Liver (tissue), 9 donors: ENCODE results near the gene CALR. TPM values are rescaled to one million over a fixed set of nuclear protein-coding genes. Genes with fewer than 3 reads are reported as not detected.
"Not testable (repeated sequence)": the region's sequence is repeated elsewhere in the genome, so short reads cannot be mapped to it uniquely, and the experiment has no call there.

Experiments used
- DNase-seq: peaks from one replicate; pipeline ENCODE4 v3.0.0-alpha.2; 2017; ENCODE audit warnings: low spot score
- H3K27ac ChIP-seq, 2 donors: one replicate each; pipeline ENCODE4 v1.7.0; 2013; ENCODE audit warnings: inconsistent platforms in 2 of 2, low read length in 2 of 2, control low read depth in 1 of 2, low read depth in 1 of 2, mild to moderate bottlenecking in 1 of 2
- H3K27me3 ChIP-seq, 4 donors: one replicate each; pipeline versions ENCODE4 v1.6.1 to v1.7.0; 2013; ENCODE audit warnings: low read length in 3 of 4, inconsistent platforms in 1 of 4, mild to moderate bottlenecking in 1 of 4, moderate library complexity in 1 of 4; ENCODE audit not compliant: control insufficient read depth in 4 of 4, insufficient read depth in 4 of 4
- H3K36me3 ChIP-seq, 4 donors: one replicate each; pipeline versions ENCODE4 v1.6.1 to v1.7.0; 2013; ENCODE audit warnings: low read length in 3 of 4, mild to moderate bottlenecking in 3 of 4, low read depth in 1 of 4, moderate library complexity in 1 of 4; ENCODE audit not compliant: control insufficient read depth in 4 of 4, insufficient read depth in 3 of 4
- H3K4me1 ChIP-seq, 4 donors: one replicate each; pipeline versions ENCODE4 v1.6.1 to v1.7.0; 2013; ENCODE audit warnings: low read length in 3 of 4, mild to moderate bottlenecking in 3 of 4, moderate library complexity in 1 of 4; ENCODE audit not compliant: control insufficient read depth in 4 of 4, insufficient read depth in 4 of 4
- H3K4me3 ChIP-seq, 3 donors: one replicate each; pipeline versions ENCODE4 v1.6.1 to v1.7.0; 2013; ENCODE audit warnings: low read length in 3 of 3, control low read depth in 1 of 3, low read depth in 1 of 3, mild to moderate bottlenecking in 1 of 3
- H3K9ac ChIP-seq, 2 donors: one replicate each; pipeline ENCODE4 v1.7.0; 2013; ENCODE audit warnings: low read length in 2 of 2, mild to moderate bottlenecking in 2 of 2, moderate library complexity in 2 of 2, control low read depth in 1 of 2, low read depth in 1 of 2
- H3K9me3 ChIP-seq, 4 donors: one replicate each; pipeline versions ENCODE4 v1.6.1 to v1.7.0; 2013; ENCODE audit warnings: low read length in 3 of 4; ENCODE audit not compliant: control insufficient read depth in 4 of 4
- ATF3 ChIP-seq: IDR thresholded peaks from 2 replicates; pipeline ENCODE4 v1.6.1; 2016; ENCODE audit warnings: antibody characterized with exemption
- EGR1 ChIP-seq, 2 donors: IDR thresholded peaks; 2 replicates each; pipeline ENCODE4 v1.6.1; 2016 to 2018; ENCODE audit warnings: antibody characterized with exemption in 2 of 2, low read depth in 2 of 2
- FOXA1 ChIP-seq: IDR thresholded peaks from 2 replicates; pipeline ENCODE4 v1.6.1; 2016; ENCODE audit warnings: antibody characterized with exemption
- FOXA2 ChIP-seq: IDR thresholded peaks from 2 replicates; pipeline ENCODE4 v1.6.1; 2016; ENCODE audit warnings: antibody characterized with exemption
- GABPA ChIP-seq, 2 donors: IDR thresholded peaks in 1 of 2; conservative IDR thresholded peaks in 1 of 2; 2 replicates each; pipeline ENCODE4 v1.6.1; 2016; ENCODE audit warnings: antibody characterized with exemption in 2 of 2, mild to moderate bottlenecking in 1 of 2, moderate library complexity in 1 of 2
- HNF4A ChIP-seq, 2 donors: conservative IDR thresholded peaks; 2 replicates each; pipeline ENCODE4 v1.6.1; 2016; ENCODE audit warnings: antibody characterized with exemption in 2 of 2, mild to moderate bottlenecking in 2 of 2
- HNF4G ChIP-seq: IDR thresholded peaks from 2 replicates; pipeline ENCODE4 v1.6.1; 2016; ENCODE audit warnings: antibody characterized with exemption
- JUND ChIP-seq, 2 donors: IDR thresholded peaks; 2 replicates each; pipeline ENCODE4 v1.6.1; 2016; ENCODE audit warnings: antibody characterized with exemption in 2 of 2
- MAX ChIP-seq: IDR thresholded peaks from 2 replicates; pipeline ENCODE4 v1.6.1; 2016; ENCODE audit warnings: antibody characterized with exemption
- NR2F2 ChIP-seq: IDR thresholded peaks from 2 replicates; pipeline ENCODE4 v1.6.1; 2016; ENCODE audit warnings: antibody characterized with exemption
- RAD21 ChIP-seq, 2 donors: IDR thresholded peaks; 2 replicates each; pipeline ENCODE4 v1.6.1; 2016; ENCODE audit warnings: antibody characterized with exemption in 2 of 2, mild to moderate bottlenecking in 2 of 2
- RXRA ChIP-seq, 2 donors: IDR thresholded peaks; 2 replicates each; pipeline ENCODE4 v1.6.1; 2017 to 2018; ENCODE audit warnings: antibody characterized with exemption in 2 of 2, mild to moderate bottlenecking in 1 of 2
- SP1 ChIP-seq: IDR thresholded peaks from 2 replicates; pipeline ENCODE4 v1.6.1; 2018; ENCODE audit warnings: antibody characterized with exemption, mild to moderate bottlenecking
- TAF1 ChIP-seq: conservative IDR thresholded peaks from 2 replicates; pipeline ENCODE4 v1.6.1; 2016; ENCODE audit warnings: antibody characterized with exemption, mild to moderate bottlenecking
- YY1 ChIP-seq: IDR thresholded peaks from 2 replicates; pipeline ENCODE4 v1.6.1; 2016; ENCODE audit warnings: antibody characterized with exemption, mild to moderate bottlenecking
- WGBS: extraction: QIAGEN DNeasy Blood & Tissue Kit; methylation state at CpG from one replicate; pipeline ENCODE4 v1.1.7; 2013; 5-methylcytosine and 5-hydroxymethylcytosine counted together
- polyA plus RNA-seq, 2 donors: library from polyadenylated mRNA; stranded (reverse) in 1 of 2; unstranded in 1 of 2; fragments of 200-250 nt in 1 of 2; fragments of >200 nt in 1 of 2; fragmentation: Nextera tagmentation in 1 of 2; extraction: Ambion mirVana in 1 of 2; gene quantifications; one replicate each; pipeline versions ENCODE4 v1.2.1 to v1.2.3, GENCODE V29; 2013 to 2015
- total RNA-seq, 2 donors: library from RNA; depleted of rRNA; stranded (reverse); fragments of >200 nt; gene quantifications; one replicate each; pipeline ENCODE4 v1.2.3, GENCODE V29; 2014
- TF ChIP-seq, protein P1 (sequence below): IDR thresholded peaks from 2 replicates; pipeline ENCODE4 v1.6.1; 2016; ENCODE audit warnings: antibody characterized with exemption, mild to moderate bottlenecking
- TF ChIP-seq, protein P2 (sequence below): IDR thresholded peaks from 2 replicates; pipeline ENCODE4 v1.6.1; 2016; ENCODE audit warnings: antibody characterized with exemption
- TF ChIP-seq, protein P3 (sequence below): fragments of 150-350 bp; IDR thresholded peaks from 2 replicates; pipeline ENCODE4 v1.5.1; 2017; ENCODE audit warnings: improper control_type of control experiment, low read depth, low read length; ENCODE audit not compliant: missing input control
- donor health status: healthy.
- donor health status: healthy.
- donor health status: healthy.
- donor health status: healthy.
- donor health status: healthy.

The CALR gene
- total and polyA plus RNA-seq, 4 donors = 618 to 1,316 (median 1,070) TPM

DNA sequence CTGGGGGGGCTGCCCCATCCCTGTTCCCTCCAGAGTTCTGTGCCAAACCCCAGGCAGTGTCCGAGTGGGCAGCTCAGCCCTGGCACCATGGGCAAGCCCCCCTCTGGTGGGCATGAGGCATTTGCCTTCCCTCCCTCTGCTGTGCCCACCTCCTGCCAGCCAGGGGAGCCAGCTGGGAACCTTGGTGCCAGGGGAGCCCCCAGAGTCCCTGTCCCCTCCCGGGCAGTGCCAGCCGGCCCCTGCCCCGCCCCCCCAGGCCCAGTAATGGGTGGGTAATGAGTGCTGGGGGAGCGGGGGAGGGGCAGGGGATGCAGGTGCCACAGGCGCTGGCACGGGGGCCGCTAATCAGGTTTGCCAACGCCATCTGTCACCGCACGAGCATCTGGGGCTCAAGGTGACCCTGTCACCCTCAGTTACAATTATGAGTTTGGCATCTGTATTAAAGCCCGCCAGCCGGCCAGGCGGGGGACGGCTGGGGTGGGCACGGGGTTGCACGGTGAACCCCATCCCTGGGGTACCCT, 36.9 kb downstream of the CALR start:
- no peak overlapping the region for H3K27ac ChIP-seq
- TF ChIP-seq TAF1 = no peak
- no peak for TF ChIP-seq SP1
- no peaks in the 10 kb centered on the region for H3K27me3 ChIP-seq
- H3K4me3 ChIP-seq = no peak overlapping the region
- DNase-seq = no peak
- H3K9me3 ChIP-seq = no peaks in the 10 kb centered on the region
- H3K9ac ChIP-seq = no peak overlapping the region
- no peaks in the 10 kb centered on the region for H3K36me3 ChIP-seq
- no peaks in the 10 kb centered on the region for H3K4me1 ChIP-seq
- 75% methylated on average over 17 of the region's 17 CpGs for WGBS

DNA sequence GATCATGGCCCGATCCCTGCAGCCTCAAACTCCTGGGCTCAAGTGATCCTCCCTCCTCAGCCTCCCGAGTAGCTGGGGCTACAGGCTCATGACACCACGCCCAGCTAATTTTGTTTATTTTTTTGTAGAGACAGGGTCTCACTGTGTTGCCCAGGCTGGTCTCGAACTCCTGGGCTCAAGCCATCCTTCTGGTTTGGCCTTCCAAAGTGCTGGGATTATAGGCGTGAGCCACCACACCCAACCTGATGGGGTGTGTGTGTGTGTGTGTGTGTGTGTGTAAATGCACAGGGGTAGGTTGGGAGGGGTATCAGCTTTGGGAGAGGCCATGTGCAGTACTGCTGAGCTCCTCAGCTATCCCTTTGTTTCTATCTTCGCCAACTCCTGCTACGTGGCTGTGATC, 37.7 kb downstream of the CALR start:
- not testable (repeated sequence) for DNase-seq, H3K36me3 ChIP-seq, H3K27me3 ChIP-seq, H3K9me3 ChIP-seq, H3K4me1 ChIP-seq, H3K27ac ChIP-seq, H3K4me3 ChIP-seq, H3K9ac ChIP-seq
- WGBS = 86% methylated on average over 7 of the region's 7 CpGs

- H3K36me3 ChIP-seq = no peaks in the 10 kb centered on the region
- H3K27me3 ChIP-seq = no peaks in the 10 kb centered on the region
- H3K4me3 ChIP-seq = no peak overlapping the region
- peaks cover 0 to 7% (median 2%) of the 10 kb centered on the region in 4 donors for H3K4me1 ChIP-seq
- no peak for DNase-seq
- H3K27ac ChIP-seq = no peak overlapping the region
- no peaks in the 10 kb centered on the region for H3K9me3 ChIP-seq
- no peak for TF ChIP-seq HNF4G
- no peak for TF ChIP-seq RXRA (IDR thresholded peaks at IDR 0.05)
- no peak for TF ChIP-seq RAD21 (IDR thresholded peaks at IDR 0.05)
- TF ChIP-seq, protein P1, sequence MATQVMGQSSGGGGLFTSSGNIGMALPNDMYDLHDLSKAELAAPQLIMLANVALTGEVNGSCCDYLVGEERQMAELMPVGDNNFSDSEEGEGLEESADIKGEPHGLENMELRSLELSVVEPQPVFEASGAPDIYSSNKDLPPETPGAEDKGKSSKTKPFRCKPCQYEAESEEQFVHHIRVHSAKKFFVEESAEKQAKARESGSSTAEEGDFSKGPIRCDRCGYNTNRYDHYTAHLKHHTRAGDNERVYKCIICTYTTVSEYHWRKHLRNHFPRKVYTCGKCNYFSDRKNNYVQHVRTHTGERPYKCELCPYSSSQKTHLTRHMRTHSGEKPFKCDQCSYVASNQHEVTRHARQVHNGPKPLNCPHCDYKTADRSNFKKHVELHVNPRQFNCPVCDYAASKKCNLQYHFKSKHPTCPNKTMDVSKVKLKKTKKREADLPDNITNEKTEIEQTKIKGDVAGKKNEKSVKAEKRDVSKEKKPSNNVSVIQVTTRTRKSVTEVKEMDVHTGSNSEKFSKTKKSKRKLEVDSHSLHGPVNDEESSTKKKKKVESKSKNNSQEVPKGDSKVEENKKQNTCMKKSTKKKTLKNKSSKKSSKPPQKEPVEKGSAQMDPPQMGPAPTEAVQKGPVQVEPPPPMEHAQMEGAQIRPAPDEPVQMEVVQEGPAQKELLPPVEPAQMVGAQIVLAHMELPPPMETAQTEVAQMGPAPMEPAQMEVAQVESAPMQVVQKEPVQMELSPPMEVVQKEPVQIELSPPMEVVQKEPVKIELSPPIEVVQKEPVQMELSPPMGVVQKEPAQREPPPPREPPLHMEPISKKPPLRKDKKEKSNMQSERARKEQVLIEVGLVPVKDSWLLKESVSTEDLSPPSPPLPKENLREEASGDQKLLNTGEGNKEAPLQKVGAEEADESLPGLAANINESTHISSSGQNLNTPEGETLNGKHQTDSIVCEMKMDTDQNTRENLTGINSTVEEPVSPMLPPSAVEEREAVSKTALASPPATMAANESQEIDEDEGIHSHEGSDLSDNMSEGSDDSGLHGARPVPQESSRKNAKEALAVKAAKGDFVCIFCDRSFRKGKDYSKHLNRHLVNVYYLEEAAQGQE = no peak
- TF ChIP-seq FOXA1 = no peak
- TF ChIP-seq, protein P2, sequence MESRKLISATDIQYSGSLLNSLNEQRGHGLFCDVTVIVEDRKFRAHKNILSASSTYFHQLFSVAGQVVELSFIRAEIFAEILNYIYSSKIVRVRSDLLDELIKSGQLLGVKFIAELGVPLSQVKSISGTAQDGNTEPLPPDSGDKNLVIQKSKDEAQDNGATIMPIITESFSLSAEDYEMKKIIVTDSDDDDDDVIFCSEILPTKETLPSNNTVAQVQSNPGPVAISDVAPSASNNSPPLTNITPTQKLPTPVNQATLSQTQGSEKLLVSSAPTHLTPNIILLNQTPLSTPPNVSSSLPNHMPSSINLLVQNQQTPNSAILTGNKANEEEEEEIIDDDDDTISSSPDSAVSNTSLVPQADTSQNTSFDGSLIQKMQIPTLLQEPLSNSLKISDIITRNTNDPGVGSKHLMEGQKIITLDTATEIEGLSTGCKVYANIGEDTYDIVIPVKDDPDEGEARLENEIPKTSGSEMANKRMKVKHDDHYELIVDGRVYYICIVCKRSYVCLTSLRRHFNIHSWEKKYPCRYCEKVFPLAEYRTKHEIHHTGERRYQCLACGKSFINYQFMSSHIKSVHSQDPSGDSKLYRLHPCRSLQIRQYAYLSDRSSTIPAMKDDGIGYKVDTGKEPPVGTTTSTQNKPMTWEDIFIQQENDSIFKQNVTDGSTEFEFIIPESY = no peak
- TF ChIP-seq, protein P3, sequence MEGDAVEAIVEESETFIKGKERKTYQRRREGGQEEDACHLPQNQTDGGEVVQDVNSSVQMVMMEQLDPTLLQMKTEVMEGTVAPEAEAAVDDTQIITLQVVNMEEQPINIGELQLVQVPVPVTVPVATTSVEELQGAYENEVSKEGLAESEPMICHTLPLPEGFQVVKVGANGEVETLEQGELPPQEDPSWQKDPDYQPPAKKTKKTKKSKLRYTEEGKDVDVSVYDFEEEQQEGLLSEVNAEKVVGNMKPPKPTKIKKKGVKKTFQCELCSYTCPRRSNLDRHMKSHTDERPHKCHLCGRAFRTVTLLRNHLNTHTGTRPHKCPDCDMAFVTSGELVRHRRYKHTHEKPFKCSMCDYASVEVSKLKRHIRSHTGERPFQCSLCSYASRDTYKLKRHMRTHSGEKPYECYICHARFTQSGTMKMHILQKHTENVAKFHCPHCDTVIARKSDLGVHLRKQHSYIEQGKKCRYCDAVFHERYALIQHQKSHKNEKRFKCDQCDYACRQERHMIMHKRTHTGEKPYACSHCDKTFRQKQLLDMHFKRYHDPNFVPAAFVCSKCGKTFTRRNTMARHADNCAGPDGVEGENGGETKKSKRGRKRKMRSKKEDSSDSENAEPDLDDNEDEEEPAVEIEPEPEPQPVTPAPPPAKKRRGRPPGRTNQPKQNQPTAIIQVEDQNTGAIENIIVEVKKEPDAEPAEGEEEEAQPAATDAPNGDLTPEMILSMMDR = no peak
- no peak for TF ChIP-seq EGR1 (IDR thresholded peaks at IDR 0.05; ENCODE audit: low read depth in 2 of 2)
- TF ChIP-seq YY1 = no peak
- TF ChIP-seq NR2F2 = no peak
- no peak for TF ChIP-seq ATF3
- no peak for TF ChIP-seq GABPA (IDR thresholded peaks at IDR 0.05 in 1 of 2, conservative IDR thresholded peaks at IDR 0.05 in 1 of 2)
- no peak for TF ChIP-seq TAF1
- TF ChIP-seq SP1 = no peak
- no peak for TF ChIP-seq FOXA2
- TF ChIP-seq HNF4A (conservative IDR thresholded peaks at IDR 0.05) = no peak
- TF ChIP-seq JUND (IDR thresholded peaks at IDR 0.05) = no peak
- no peak for TF ChIP-seq MAX
- WGBS = 87% methylated on average over 3 of the region's 3 CpGs
- no peak overlapping the region for H3K9ac ChIP-seq
These were observed 41.6 kb downstream of the CALR start for GRCh38 chr19:12979974-12980373.
